GM21723 (cell line): Measurements from ENCODE around the gene HSPBAP1.
"Not testable (repeated sequence)": the region's sequence is repeated elsewhere in the genome, so short reads cannot be mapped to it uniquely, and the experiment has no call there.

Experiments used
- ATAC-seq: cut with Tn5 transposase; IDR thresholded peaks from one replicate; pipeline ENCODE4 v1.9.1; 2021; ENCODE audit warnings: mild to moderate bottlenecking, moderate library complexity; ENCODE audit not compliant: unreplicated experiment

Gene HSPBAP1

DNA sequence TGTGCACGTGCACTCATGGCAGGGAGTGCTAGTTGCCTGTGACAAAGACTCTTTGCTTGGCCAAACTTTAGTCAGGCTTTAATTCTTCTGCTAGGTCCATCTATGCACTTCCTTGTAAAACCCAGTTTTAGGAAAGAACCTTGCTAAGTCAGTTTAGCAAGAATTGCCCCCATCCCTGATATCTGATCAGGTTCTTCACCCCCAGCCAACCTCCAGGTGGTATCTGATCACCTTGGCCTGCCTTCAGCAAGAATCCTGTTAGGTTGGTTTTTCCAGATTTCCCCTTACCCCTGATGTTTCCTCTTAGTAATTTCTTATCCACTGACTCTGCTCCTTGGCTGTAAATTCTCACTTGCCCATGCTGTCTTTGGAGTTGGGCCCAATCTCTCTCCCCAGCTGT lies 8.4 kb downstream of the HSPBAP1 start:
- no peak for ATAC-seq

DNA sequence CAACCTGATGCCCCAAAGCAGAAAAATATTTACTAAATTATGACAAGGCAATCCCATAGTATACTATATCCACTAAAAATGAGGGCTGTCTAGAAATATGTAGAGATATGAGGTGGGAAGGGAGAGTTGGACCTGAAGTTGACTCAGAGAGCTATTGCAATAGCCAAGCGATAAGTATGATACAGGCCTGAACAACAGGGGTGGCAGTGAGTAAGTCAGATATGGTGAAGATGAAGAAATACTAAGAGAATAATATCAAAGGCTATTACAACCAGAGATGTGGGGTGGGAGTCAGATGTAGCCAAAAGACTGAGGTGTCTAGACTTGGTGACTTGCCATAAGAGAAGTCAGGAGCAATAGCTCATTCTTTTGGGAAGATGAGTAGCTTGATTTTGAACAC lies 9.2 kb downstream of the HSPBAP1 start:
- no peak for ATAC-seq

DNA sequence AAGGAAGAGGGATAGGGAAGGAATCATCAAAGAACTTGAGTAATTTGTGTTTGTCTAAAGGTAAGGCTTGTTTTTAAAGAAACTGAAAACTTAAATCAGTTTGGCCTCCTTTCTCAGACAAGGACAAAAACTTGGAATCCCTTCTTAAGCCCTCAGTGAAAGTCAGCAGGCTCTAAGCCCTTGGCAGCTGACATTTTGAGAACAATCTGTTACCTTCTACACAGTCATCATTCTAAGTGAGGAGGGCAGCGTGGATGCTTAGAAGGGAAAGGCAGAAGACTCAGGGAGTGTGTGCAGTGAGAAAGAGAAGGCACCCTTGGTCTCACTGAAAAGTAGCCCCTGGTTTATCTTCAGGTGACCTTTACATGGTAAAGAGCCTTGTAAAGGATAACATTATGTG lies 10.8 kb downstream of the HSPBAP1 start:
- no peak for ATAC-seq

DNA sequence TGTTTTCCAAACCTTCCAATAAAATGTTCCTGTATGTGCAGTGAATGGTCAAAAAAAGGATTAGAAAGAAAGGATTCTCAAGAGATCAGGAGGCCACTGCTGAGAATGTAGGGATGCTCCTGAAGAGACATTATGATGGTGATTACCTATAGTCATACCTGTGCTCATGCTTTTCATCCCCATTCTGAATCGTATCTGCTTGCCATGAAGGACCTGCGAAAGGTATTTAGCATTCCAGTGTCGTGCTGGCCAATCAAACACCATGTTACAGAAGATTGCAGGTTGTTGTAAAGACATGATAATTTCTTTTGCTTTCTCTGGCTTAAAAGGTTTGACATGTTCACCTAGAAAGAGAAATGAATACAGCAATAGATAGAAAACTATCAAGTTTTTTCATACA lies 16.1 kb downstream of the HSPBAP1 start:
- ATAC-seq, result no peak

DNA sequence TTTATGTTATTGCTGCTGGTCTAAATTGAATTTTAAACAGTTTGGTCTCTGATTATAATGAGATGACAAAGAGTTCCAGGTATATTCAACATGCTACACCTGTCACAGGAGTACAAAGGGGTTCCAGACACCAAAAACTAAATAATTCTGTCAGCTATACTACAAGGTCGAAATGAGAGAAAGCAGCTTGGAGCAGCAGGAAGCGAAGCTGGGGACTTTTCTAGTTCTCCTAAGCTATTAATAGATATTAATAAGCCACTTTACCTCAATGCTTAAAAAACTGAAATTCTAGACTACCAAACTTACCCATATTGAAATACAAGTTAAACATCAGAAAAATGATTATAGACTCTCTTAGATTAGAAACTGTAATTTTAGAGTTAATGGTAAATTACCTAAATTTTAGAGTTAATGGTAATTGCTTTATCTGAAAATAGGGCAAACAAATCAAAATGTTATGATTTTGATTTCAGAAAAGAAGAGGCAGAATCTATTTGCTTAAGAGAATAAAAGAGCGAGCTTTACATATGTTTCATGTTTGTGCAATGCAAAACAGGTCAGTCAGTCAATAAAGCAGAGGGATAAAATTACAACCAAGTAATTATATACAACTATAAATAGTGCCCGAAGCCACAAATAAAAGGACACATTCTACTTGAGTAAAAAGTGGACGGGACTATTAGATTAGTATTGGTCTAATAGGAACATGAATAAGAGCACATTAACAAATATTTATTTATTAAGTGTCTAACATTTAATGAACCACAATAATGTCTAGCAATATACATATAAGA lies 16.8 kb downstream of the HSPBAP1 start:
- no peak for ATAC-seq

DNA sequence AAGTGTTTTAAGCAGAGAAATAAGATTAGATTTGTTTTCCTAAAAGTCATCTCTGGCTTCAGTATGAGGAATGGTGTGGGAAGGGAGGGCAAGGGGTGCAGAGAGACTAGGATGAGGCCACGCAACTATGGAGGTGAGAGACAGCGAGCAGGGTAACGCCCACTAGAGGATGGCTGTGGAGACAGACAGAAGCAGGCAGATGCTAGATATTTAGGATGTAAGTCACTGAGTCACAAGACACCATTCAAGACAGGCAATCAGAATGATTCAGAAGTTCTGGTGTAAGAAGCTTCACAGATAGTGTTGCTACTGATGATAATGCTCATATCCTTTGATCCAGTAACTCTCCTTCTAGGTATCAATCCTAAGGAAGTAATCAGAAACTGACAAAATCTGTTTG lies 19.1 kb downstream of the HSPBAP1 start:
- peak; percentile 9 for ATAC-seq

DNA sequence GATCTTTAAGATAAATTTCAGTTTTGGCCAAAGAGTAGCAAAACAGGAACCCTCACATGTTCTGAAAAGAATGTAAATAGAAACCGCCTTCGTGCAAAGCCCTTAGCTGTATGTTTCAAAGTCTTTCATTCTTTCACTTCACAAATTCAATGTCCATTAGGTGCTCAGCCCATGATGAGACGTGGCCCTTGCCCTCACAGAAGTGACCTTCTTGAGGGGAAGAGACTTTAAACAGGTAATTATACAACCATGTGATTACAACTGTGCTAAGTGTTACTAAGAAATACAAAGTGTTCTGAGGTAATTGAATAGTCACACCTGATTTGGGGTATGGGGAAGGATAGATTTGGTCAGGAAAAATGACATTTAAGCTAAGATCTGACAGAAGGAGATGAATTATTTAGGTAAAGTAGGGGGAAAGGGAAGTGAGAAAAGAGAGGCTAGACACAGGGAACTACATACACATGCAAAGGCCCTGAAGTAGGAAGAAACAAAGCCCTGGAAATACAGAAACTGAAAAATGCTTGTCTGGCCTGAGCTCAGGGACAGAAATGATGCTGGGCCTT lies 19.6 kb downstream of the HSPBAP1 start:
- ATAC-seq, result peak; percentile 68

DNA sequence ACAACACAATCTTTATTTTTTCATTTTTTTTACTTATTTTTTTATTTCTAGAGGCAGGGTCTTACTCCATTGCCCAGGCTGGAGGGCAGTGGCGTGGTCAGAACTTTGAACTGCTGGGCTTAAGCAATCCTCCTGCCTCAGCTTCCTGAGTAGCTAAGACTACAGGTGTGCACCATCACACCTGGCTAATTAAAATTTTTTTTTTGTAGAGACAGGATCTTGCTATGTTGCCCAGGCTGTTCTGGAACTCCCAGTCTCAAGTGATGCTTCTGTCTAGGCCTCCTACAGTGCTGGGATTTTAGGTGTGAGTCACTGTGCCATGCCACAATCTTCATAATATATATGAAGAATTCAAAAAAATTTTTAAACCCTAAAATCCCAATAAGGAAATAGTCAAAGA lies 20.8 kb downstream of the HSPBAP1 start:
- ATAC-seq, result no peak

DNA sequence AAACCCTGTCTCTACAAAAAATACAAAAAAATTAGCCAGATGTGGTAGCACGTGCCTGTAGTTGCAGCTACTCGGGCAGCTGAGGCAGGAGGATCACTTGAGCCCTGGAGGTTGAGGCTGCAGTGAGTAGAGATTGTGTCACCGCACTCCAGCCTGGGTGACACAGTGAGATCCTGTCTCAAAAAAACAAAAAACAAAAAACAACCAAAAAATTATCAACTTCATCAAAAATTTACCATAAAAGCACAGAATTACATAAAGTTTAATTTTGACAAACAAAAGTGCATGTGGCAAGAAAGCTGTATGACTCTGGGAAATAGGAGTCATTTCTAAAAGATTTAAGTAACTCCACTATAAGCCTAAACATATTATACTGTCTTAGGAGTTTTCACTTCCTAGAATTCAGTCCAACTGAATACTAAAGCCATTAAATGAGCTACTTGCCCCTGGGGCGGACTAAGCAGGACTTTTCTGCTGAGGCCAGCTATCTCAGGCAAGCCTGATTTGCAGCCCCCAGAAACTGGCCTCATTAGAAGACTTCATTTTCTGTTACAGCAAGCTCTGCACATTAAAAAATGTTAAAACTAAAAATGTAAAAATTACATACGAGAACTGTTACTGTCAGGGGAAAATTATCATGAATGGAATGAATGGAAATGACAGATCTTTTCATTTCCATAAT lies 23.0 kb downstream of the HSPBAP1 start:
- ATAC-seq, result no peak

DNA sequence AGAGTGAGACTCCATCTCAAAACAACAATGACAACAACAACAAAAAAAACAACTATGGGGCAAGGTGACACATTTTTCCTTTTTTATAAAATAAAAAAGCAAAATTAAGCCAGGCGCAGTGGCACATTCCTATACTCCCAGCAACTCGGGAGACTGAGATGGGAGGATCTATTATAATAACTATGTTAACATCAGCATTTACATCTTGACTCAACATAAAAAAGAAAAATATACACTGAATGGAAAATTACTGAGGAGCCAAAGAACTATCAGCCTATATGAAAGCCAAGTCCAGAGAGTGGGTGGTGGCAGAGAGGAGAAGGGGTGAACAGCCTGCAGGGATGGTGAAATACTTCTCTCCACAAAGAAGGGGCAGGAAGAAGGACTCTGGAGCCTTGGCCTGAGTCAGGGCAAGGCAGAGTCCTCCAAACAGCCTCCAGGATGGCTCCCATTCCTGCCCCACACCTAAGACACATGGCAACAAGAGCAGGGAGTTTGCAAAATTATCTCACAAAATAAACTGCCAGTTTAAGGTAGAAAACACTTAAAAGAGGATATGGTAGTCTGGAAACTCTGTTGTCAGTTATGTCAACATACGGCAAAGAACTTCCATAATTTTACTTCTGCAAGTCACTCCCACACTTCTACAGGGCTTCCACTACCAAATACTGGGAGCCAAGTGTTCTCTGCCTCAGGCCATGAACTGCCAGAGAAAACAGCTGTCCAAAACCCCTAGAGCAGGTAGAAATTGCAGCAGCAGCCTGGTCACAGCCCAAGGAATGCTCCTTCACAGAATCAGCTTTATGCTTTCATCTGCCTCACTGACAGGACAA lies 25.9 kb downstream of the HSPBAP1 start:
- no peak for ATAC-seq

DNA sequence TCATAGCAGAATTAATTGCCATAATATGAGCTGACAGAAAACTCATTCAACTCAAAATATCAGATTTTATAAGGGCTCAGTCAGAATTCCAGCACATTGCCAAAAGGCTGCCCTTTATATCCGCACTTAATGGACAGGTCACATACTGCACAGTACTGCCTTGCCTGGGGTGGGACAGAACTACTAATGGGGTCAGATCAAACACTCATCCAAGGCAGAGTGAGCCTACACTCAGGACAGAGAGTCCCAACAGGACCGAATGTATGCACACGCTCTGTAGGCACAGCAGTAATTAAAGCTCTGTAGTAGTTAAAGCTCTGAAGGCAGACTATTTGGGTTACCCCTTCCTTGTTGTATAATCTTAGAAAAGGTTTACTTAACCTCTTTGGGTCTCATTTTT lies 27.2 kb downstream of the HSPBAP1 start:
- no peak for ATAC-seq

DNA sequence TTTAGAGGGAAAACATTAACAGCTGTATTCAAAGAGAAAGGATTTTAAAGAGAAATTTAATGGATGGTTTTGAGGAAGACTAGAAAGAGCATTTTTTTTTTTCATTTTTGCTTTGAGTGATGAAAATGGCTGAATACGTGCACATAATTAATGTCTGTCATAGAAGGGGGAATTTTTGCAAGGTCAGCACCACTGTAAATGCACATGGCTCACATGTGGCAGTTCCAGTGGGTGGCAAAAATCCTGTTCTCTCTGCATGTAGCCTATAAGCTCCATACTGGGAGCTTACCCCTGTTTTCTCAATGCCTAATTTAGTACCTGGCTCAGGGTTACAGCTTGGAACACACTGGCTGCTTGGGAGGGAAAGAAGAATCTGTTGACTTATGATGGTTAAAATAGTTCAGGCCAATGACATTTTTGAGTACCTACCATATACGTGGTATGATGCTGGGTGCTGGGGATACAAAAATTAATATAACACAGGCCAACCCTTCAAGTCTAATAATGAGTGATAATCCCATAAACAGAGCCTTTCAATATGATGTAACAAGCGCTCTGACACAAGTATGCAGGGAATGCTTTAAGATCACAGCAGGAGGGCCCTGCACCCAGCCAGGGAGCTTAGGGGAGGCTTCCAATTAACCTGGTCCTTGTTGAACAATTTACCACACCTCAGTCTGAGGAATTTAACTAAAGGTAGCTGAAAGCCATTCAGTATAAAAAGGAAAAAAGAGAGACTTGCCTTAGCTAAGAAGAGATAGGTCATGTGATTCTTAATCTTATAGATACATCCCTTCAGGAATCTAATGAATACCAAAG lies 33.0 kb downstream of the HSPBAP1 start:
- no peak for ATAC-seq

DNA sequence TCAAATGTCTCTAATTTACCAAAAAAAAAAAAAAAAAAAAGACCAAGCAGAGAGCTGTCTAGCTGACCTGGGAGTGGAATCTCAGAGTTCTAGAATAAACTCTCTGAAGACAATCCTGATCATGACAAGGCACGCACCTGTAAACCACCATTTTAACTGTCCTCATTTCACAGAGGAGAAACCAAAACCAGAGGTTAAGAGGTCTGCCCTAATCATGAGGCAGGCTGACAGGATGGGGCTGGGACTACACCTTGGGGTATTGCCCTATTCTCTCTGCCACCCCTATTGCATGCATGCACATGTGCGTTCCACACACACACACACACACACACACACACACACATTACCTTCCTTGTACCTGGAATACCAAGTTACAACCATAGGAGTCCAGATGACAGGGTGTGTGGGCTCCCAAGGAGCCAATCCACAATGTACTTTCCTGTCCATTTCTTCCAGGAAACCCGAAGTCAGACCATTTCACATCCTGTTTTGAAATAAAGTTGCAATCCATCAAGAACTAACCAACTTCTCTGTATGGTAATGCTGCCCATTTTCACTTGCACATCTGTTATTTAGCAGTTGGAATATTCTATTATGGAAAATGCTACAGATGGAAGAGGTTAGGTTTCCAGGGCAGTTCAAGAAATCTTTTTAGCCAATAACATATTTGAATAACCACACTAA lies 34.6 kb downstream of the HSPBAP1 start:
- ATAC-seq, result no peak

DNA sequence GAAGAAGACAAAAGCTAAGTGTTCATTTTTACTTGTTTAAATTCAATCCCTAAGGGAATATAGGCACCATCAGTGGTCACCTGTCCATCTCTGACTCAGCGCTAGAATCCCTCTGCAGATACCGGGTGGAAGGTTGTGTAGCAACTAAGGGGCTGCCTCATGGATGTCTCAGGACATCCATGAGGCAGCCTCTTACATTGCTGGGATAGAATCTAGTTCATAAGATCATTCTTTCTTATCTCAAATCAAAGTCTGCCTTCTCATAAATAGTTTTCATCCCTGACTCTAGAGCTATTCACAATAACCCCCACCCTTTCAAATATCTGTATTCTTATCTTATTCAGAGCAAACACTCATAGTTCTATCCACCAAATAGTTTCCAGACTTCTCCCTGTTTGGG lies 38.1 kb downstream of the HSPBAP1 start:
- no peak for ATAC-seq

DNA sequence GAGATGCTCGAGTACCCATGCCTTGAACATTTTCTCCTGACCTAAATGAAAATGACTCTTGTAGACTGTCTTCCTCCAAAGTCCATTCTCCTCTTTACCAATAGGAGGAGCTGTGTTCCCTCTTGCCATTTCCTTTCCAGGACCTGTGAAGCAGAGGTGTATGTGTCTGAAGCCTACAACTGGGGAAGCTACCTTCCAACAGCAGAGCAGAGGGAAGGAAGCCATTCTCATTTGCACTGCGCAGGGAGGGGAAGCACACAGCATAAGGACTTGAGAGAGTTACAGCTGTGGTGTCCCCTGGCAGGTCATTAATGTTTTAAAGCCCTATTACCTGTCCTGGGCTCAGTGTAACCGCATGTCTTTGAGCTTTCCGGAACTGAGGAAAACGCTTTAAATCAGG lies 38.7 kb downstream of the HSPBAP1 start:
- peak; percentile 60 for ATAC-seq

DNA sequence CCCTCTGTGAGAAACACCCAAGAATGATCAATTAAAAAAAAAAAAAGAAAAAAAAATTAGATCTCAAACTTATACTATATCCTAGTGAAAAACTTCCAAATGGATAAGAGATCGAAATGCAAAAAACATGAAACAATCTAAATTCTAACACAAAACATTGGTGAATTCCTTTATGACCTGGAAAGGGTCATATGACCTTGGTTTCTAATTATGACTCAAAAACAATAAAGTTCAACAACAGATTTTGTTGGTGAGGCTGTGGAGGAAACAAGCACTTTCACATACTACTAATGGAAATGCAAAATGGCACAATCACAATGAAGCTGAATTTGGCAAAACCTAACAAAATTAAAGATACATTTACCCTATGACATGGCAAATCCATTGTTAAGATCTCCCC lies 45.3 kb downstream of the HSPBAP1 start:
- no peak for ATAC-seq

DNA sequence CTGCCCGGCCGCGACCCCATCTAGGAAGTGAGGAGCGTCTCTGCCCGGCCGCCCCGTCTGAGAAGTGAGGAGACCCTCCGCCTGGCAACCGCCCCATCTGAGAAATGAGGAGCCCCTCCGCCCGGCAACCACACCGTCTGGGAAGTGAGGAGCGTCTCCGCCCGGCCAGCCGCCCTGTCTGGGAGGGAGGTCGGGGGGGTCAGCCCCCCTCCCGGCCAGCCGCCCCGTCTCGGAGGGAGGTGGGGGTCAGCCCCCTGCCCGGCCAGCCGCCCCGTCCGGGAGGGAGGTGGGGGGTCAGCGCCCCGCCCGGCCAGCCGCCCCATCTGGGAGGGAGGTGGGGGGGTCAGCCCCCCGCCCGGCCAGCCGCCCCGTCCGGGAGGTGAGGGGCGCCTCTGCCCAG lies 46.3 kb downstream of the HSPBAP1 start:
- not testable (repeated sequence) for ATAC-seq

DNA sequence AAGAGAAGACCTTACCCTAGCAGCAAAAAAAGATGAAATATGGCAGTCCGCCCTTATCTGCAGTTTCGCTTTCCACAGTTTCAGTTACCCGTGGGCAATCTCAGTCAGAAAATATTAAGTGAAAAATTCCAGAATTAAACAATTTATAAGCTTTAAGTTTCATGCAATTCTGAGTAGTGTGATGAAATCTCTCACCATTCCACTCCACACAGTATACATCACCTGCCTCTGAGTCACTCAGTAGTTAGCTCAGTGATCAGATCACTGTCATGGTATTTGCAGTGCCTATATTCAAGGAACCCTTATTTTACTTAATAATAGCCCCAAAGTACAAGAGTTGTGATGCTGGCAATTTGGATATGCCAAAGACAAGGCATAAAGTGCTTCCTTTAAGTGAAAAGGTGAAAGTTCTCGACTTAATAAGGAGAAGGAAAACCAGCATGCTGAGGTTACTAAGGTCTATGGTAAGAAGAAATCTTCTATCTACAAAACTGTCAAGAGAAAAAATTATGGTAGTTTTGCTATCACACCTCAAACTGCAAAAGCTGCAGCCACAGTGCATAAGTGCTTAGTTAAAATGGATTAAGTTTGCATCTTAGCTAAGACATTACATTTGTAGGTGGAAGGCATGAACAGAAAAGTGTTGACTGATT lies 48.1 kb downstream of the HSPBAP1 start:
- ATAC-seq, result no peak

DNA sequence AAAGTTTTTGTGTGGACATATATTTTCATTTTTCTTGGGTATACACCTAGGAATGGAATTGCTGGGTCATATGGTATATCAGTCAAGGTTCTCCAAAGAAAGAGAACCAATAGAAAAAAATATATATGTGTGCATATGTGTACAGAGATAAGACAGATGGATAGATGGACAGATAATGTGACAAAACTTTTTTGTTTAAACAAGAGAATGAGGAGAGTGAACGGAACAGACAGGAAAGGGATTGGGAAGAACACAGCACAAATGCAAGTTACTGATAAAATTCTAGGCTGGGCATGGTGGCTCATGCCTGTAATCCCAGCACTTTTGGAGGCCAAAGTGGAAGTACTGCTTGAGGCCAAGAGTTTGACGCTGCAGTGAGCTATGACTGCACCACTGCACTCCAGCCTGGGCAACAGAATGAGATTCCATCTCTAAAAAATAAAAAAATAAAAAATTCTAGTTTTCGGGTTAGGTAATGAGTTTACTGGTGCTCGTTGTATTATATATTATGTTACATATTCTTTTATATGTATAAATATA lies 50.0 kb downstream of the HSPBAP1 start:
- no peak for ATAC-seq
